Glutamatergic neuron (in vitro differentiated cells): ENCODE data around the gene PRICKLE4. TPM values are rescaled to one million over a fixed set of nuclear protein-coding genes. Genes with fewer than 3 reads are reported as not detected.

Experiments used
- DNase-seq: peaks from one replicate; pipeline ENCODE4 v3.0.0; 2022
- H3K27ac Mint-ChIP-seq: one replicate; pipeline ENCODE4 v1.8.0; 2020; ENCODE audit warnings: mild to moderate bottlenecking, mixed read lengths, inconsistent platforms; ENCODE audit not compliant: unreplicated experiment
- H3K27me3 Mint-ChIP-seq: one replicate; pipeline ENCODE4 v1.8.0; 2020; ENCODE audit warnings: mild to moderate bottlenecking, moderate library complexity, mixed read lengths, inconsistent platforms; ENCODE audit not compliant: unreplicated experiment
- H3K36me3 Mint-ChIP-seq: one replicate; pipeline ENCODE4 v1.8.0; 2020; ENCODE audit warnings: mild to moderate bottlenecking, mixed read lengths, inconsistent platforms; ENCODE audit not compliant: unreplicated experiment
- H3K4me1 Mint-ChIP-seq: one replicate; pipeline ENCODE4 v1.8.0; 2020; ENCODE audit warnings: mild to moderate bottlenecking, low read depth, mixed read lengths, inconsistent platforms; ENCODE audit not compliant: unreplicated experiment
- H3K4me3 Mint-ChIP-seq: one replicate; pipeline ENCODE4 v1.8.0; 2020; ENCODE audit warnings: mild to moderate bottlenecking, mixed read lengths, inconsistent platforms; ENCODE audit not compliant: unreplicated experiment
- H3K9me3 Mint-ChIP-seq: one replicate; pipeline ENCODE4 v1.8.0; 2020; ENCODE audit warnings: mild to moderate bottlenecking, moderate library complexity, mixed read lengths, inconsistent platforms; ENCODE audit not compliant: unreplicated experiment
- CTCF ChIP-seq: fragments of 200-600 bp; sonication (generic); IDR thresholded peaks from one replicate; pipeline ENCODE4 v1.5.0; 2021; ENCODE audit not compliant: partially characterized antibody, unreplicated experiment
- total RNA-seq: library from RNA; stranded (reverse); fragmentation: NEBNext Ultra II Directional; extraction: Animal tissue kit (Norgen Biotek cat#: 25700); gene quantifications from one replicate; pipeline ENCODE4 v1.2.1, GENCODE V29; 2021; ENCODE audit not compliant: unreplicated experiment

PRICKLE4 gene
- total RNA-seq, 1 donor from 2014 or later = 2.3 TPM

GRCh38 chr6:41755895-41756294 is 24.7 kb upstream of the PRICKLE4 start:
- H3K27me3 Mint-ChIP-seq = peaks cover 8% of the 10 kb centered on the region

GRCh38 chr6:41756354-41756753 is 24.2 kb upstream of the PRICKLE4 start:
- Mint-ChIP-seq H3K4me1 (no peaks in the 10 kb centered on the region), H3K36me3 (no peaks in the 10 kb centered on the region), H3K9me3 (peaks cover 3% of the 10 kb centered on the region), H3K27me3 (peaks cover 8% of the 10 kb centered on the region), H3K4me3 (no peak overlapping the region), H3K27ac (no peak overlapping the region)
- no peak for DNase-seq
- TF ChIP-seq CTCF = no peak

More at GRCh38 chr6:41755895-41756294, 24.7 kb upstream of the PRICKLE4 start:
- Mint-ChIP-seq H3K27ac (no peak overlapping the region), H3K4me3 (no peak overlapping the region), H3K4me1 (no peaks in the 10 kb centered on the region), H3K36me3 (no peaks in the 10 kb centered on the region), H3K9me3 (peaks cover 3% of the 10 kb centered on the region)
- no peak for DNase-seq
- no peak for TF ChIP-seq CTCF

GRCh38 chr6:41757271-41757670 is 23.3 kb upstream of the PRICKLE4 start:
- TF ChIP-seq CTCF = no peak
- Mint-ChIP-seq H3K9me3 (peaks cover 3% of the 10 kb centered on the region), H3K4me1 (no peaks in the 10 kb centered on the region), H3K36me3 (no peaks in the 10 kb centered on the region), H3K27ac (no peak overlapping the region), H3K4me3 (no peak overlapping the region), H3K27me3 (peaks cover 8% of the 10 kb centered on the region)
- no peak for DNase-seq

- peaks cover 3% of the 10 kb centered on the region for H3K9me3 Mint-ChIP-seq
- no peak overlapping the region for H3K4me3 Mint-ChIP-seq
- H3K4me1 Mint-ChIP-seq = no peaks in the 10 kb centered on the region
- TF ChIP-seq CTCF = no peak
- peaks cover 8% of the 10 kb centered on the region for H3K27me3 Mint-ChIP-seq
- H3K36me3 Mint-ChIP-seq = no peaks in the 10 kb centered on the region
- H3K27ac Mint-ChIP-seq = no peak overlapping the region
- no peak for DNase-seq
Observed at GRCh38 chr6:41757931-41758640, 22.5 kb upstream of the PRICKLE4 start.

GRCh38 chr6:41758641-41759035 is 21.9 kb upstream of the PRICKLE4 start:
- Mint-ChIP-seq H3K27me3 (peaks cover 8% of the 10 kb centered on the region), H3K9me3 (peaks cover 3% of the 10 kb centered on the region), H3K36me3 (no peaks in the 10 kb centered on the region), H3K4me1 (peaks cover under 1% of the 10 kb centered on the region), H3K27ac (no peak overlapping the region), H3K4me3 (no peak overlapping the region)
- DNase-seq = no peak
- no peak for TF ChIP-seq CTCF
